ENCODE measurements around the gene RPL27A.

The RPL27A gene

DNA sequence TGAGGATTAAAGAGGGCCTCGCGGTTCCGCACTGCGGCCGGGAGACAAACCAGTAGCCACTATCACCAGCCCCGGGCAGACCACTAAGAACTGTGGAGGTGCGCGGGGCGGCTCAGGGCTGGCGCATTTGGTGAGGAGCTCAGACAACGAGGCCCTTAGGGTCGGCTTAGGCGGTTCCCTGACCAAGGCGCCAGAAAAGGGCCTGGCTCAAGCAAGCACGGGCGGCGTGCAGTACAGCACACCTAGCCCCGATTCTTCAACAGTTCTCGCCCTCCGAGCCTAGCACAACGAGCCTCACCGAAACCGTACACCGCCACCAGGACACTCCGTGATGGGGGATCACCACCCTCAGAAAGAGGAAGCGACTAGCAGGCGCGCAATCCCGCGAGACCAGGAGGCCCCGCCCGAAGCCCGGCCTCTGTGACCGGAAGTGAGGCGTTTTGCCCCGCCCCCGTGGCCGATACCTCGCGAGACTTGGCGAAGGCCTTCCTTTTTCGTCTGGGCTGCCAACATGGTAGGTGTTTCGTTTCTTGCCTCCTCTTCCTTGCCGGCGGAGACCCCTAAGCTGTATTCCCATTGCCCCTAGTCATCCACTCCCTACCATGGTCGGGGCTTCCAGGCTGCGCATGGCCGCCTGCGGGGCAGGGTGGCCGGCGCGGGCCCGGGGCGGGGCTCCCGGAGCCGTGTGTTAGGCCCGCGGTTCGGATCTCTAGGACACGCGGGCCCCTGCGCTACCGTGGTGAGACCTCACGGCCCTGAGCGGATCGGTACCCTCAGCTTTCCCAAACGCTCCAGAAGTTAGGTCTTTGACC is at the start of gene RPL27A, which contains the start of gene TRIM66:
RPL27A (plus strand) TSS at position 490 of the 812 bp plus-strand sequence; CDS start at position 512, 22 bp downstream.
TRIM66 (minus strand) TSS at position 363 of the 812 bp plus-strand sequence. CDS start 10,391 bp downstream, outside the sequence.
- H3K4me3 Mint-ChIP-seq, result peak within 1 kb of the TSS; percentile 92
- H3K27me3 Mint-ChIP-seq, result no peaks in the 10 kb centered on the region
- peak; percentile 98 for ATAC-seq
- H3K4me1 Mint-ChIP-seq, result peaks cover 45% of the 10 kb centered on the region
- H3K36me3 Mint-ChIP-seq, result peaks cover 62% of the 10 kb centered on the region
- peaks cover 4% of the 10 kb centered on the region for H3K9me3 Mint-ChIP-seq
- H3K27ac Mint-ChIP-seq, result peak within 1 kb of the TSS; percentile 99

- Mint-ChIP-seq H3K36me3 (peaks cover 56% of the 10 kb centered on the region), H3K4me3 (no peak overlapping the region), H3K4me1 (no peaks in the 10 kb centered on the region), H3K27me3 (no peaks in the 10 kb centered on the region), H3K27ac (no peak overlapping the region), H3K9me3 (peaks cover 11% of the 10 kb centered on the region)
- no peak for ATAC-seq
These were observed 48.1 kb upstream of the RPL27A start for GRCh38 chr11:8634498-8634897.

GRCh38 chr11:8636127-8636526 is 46.5 kb upstream of the RPL27A start:
- no peak for ATAC-seq
- Mint-ChIP-seq H3K4me1 (no peaks in the 10 kb centered on the region), H3K4me3 (no peak overlapping the region), H3K9me3 (peaks cover 11% of the 10 kb centered on the region), H3K36me3 (peaks cover 49% of the 10 kb centered on the region), H3K27ac (no peak overlapping the region), H3K27me3 (no peaks in the 10 kb centered on the region)

DNA sequence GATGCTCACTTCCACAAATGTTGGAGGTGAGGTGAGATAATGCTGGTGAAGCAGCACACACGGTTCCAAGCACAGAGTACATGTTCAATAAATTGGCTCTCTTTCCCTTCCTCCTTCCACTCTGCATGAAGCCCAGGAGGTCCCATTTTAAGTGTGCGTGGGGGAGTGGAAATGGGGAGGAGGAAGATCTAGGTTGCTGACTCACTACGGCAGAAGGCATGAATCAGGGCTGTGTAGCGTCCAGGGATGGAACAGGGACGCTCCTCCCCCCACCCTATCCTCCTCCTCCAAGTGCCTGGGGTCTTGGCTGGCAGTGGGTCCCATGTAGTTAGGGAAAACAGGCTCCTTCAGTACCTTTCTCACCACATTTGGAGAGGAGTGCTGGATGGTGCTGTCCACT is 44.3 kb upstream of the RPL27A start:
- H3K36me3 Mint-ChIP-seq, result peaks cover 52% of the 10 kb centered on the region

GRCh38 chr11:8639655-8640054 is 42.9 kb upstream of the RPL27A start:
- Mint-ChIP-seq H3K9me3 (peaks cover 11% of the 10 kb centered on the region), H3K27ac (no peak overlapping the region), H3K36me3 (peaks cover 52% of the 10 kb centered on the region), H3K4me3 (no peak overlapping the region), H3K27me3 (no peaks in the 10 kb centered on the region), H3K4me1 (no peaks in the 10 kb centered on the region)
- ATAC-seq, result no peak

More for the DNA sequence above, 44.3 kb upstream of the RPL27A start:
- Mint-ChIP-seq H3K4me3 (no peak overlapping the region), H3K4me1 (no peaks in the 10 kb centered on the region), H3K27me3 (no peaks in the 10 kb centered on the region), H3K27ac (no peak overlapping the region), H3K9me3 (peaks cover 11% of the 10 kb centered on the region)
- no peak for ATAC-seq

DNA sequence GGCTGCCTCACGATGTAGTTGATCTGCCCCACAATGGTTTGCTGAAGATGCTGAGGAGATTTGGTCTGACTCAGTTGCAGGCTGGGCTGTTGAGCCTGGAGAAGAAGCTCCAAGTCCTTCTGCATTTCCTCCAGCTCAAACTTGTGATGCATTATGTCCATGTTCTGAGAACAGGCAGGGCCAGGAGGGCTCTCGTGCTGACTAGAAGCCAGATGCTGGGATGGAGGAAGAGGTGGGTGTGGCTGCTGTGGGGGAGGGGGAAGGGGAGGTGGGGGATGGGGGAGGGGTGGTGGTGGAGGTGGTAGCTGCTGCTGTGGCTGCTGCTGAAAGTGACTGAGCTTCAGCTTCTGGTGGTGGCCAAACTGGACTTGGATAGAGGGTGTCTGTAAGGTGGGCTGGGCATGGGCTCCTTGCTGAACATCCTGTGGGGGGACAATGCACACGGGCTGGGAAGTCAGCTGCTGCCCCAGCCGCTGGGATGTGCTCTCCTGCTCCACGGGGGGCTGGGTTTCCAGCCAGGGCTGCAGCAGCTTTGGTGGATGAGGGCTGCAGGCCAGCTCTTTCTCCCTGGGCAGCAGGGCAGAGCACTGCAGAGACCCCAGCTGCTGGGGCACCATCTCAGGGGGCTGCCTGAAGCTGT is 42.2 kb upstream of the RPL27A start:
- Mint-ChIP-seq H3K27ac (no peak overlapping the region), H3K36me3 (peaks cover 50% of the 10 kb centered on the region), H3K9me3 (peaks cover 11% of the 10 kb centered on the region), H3K4me1 (no peaks in the 10 kb centered on the region), H3K4me3 (no peak overlapping the region), H3K27me3 (no peaks in the 10 kb centered on the region)
- ATAC-seq, result no peak

DNA sequence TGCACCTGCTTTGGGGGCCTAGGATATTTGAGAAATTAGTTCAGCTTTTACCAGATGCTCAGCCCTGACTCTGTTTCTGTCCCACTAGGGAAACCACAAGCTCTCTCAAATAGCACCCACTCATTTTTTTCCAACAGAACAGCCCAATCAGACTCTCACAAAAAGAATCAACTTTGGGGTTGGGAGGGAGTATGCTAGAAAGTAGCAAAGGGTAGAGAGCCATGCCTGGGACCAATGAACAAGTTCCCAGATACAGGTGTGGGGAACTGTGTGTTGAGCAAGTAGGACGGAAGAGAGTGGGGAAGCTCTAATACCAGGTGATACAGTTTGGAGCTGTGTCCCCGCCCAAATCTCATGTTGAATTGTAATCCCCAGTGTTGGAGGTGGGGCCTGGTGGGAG is 41.3 kb upstream of the RPL27A start:
- Mint-ChIP-seq H3K4me1 (no peaks in the 10 kb centered on the region), H3K9me3 (peaks cover 6% of the 10 kb centered on the region), H3K4me3 (no peak overlapping the region), H3K27ac (no peak overlapping the region), H3K27me3 (no peaks in the 10 kb centered on the region), H3K36me3 (peaks cover 40% of the 10 kb centered on the region)
- no peak for ATAC-seq

DNA sequence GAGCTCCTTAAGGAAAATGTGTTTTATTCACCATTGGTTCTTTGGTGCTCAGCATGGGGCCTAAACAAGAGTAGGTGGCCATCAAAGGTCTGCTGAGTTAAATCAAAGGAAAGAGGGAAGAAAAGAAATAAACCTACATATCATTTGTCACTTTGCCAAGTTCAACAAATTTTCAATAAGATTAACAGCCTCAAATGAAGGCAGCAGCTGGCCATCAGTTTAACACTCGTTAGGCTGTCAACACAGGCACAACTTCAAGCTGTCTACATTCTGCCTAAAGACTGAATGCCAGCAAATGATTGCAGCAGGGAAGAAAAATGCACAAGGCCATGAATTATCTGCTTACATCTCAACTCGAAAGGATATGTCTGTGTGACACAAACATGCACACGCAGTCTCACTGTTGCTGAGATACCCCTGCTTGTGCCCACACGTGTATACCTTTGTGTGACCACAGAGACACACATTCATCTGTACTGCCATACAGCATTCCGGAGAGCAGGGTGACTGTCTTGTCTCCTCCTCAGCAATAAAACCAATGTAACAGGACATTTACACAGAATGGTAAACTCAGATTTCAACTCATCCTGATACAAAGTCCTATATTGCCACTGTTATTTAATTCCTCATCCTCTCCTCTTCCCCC is 40.3 kb upstream of the RPL27A start:
- Mint-ChIP-seq H3K27ac (no peak overlapping the region), H3K9me3 (no peaks in the 10 kb centered on the region), H3K4me1 (no peaks in the 10 kb centered on the region), H3K27me3 (no peaks in the 10 kb centered on the region), H3K36me3 (peaks cover 31% of the 10 kb centered on the region), H3K4me3 (no peak overlapping the region)
- ATAC-seq, result no peak

DNA sequence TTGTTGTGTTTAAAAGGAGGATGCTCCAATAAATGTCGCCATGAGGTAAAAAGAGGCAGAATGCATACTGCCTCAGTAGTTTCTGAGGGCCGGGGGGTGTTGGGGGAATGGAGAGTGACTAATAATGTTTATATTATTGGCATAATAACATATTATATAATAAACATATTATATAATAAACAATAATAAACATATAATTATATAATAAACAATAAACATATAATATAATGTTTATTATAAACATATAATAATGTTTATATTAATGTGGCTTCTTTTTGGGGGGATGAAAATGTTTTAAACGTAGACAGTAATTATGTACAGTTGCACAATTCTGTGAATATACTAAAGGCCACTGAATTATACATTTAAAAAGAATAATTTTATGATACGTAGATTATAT is 35.7 kb upstream of the RPL27A start:
- no peak overlapping the region for H3K4me3 Mint-ChIP-seq
- H3K4me1 Mint-ChIP-seq, result no peaks in the 10 kb centered on the region
- peaks cover 26% of the 10 kb centered on the region for H3K36me3 Mint-ChIP-seq
- H3K9me3 Mint-ChIP-seq, result no peaks in the 10 kb centered on the region
- ATAC-seq, result no peak
- no peaks in the 10 kb centered on the region for H3K27me3 Mint-ChIP-seq
- H3K27ac Mint-ChIP-seq, result no peak overlapping the region

DNA sequence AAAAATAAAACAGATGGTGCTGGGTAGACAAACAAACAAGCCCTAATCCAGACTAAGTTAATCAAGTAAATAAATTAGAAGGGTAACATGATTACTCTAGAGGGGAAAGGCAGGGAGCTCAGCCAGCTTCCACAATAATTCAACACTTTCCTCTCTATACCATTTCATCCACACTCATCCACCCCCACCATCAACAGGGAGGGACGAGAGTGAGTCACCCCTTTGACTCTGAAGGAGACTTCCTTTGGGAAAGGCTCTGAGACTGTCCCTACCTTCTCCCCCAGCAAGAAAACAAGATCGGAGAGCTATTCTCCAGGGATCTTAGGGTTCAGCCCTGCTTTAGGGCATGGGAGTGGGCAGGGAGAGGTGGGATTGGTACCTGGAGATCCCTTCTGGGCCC is 33.2 kb upstream of the RPL27A start:
- H3K27me3 Mint-ChIP-seq, result no peaks in the 10 kb centered on the region
- no peak overlapping the region for H3K4me3 Mint-ChIP-seq
- peaks cover 30% of the 10 kb centered on the region for H3K36me3 Mint-ChIP-seq
- H3K9me3 Mint-ChIP-seq, result no peaks in the 10 kb centered on the region
- no peak overlapping the region for H3K27ac Mint-ChIP-seq
- H3K4me1 Mint-ChIP-seq, result no peaks in the 10 kb centered on the region
- ATAC-seq, result no peak

DNA sequence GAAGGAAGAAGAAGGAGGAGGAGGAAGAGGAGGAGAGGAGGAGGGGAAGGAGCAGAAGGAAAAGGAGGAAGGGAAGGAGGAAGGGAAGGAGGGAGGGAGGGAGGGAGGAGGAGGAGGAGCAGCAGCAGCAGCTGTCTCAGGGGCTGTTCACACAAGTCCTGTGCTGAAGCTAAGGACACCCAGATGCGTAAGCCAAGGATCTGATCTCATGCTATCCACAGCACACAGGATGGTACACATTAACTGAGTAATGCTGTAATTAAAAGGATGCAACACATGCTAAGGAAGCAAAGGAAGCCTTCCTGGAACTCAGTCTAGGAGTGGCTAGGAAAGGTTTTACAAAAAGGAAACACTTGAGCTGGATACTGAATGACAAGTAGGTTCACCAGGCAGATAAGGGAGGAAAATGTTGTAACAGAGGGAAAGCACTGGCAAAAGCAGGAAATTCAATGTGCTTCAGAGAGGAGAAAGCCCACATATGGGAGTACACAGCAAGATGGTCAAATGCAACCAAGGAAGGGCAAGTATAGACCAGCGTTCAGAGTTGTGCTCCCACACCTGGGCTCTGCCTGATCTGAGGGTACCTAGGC is 32.1 kb upstream of the RPL27A start:
- ATAC-seq, result no peak
- no peak overlapping the region for H3K27ac Mint-ChIP-seq
- peaks cover 30% of the 10 kb centered on the region for H3K36me3 Mint-ChIP-seq
- no peaks in the 10 kb centered on the region for H3K27me3 Mint-ChIP-seq
- H3K4me1 Mint-ChIP-seq, result no peaks in the 10 kb centered on the region
- H3K4me3 Mint-ChIP-seq, result no peak overlapping the region
- no peaks in the 10 kb centered on the region for H3K9me3 Mint-ChIP-seq

GRCh38 chr11:8652140-8652539 is 30.5 kb upstream of the RPL27A start:
- Mint-ChIP-seq H3K36me3 (peaks cover 30% of the 10 kb centered on the region), H3K4me3 (no peak overlapping the region), H3K9me3 (no peaks in the 10 kb centered on the region), H3K27me3 (no peaks in the 10 kb centered on the region), H3K27ac (no peak overlapping the region), H3K4me1 (no peaks in the 10 kb centered on the region)
- ATAC-seq, result no peak

DNA sequence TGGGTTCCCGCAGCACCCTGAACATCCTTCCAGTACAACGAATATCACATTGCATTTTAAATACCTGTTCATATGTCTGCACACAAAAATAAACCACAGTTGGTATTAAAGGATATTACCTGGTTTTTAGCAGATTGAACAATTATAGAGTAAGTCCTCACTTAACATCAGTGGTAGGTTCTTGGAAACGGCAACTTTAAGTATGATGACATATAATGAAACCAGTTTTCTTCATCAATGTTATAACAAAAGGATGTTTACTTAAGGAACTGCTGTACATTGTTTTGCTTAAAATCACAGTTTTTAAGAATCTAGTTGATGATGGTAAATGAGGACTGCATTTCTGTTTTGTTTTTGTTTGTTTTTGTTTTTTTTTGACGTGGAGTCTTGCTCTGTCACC is 28.1 kb upstream of the RPL27A start:
- H3K27me3 Mint-ChIP-seq, result no peaks in the 10 kb centered on the region
- no peak overlapping the region for H3K4me3 Mint-ChIP-seq
- no peaks in the 10 kb centered on the region for H3K9me3 Mint-ChIP-seq
- no peak for ATAC-seq
- no peaks in the 10 kb centered on the region for H3K4me1 Mint-ChIP-seq
- H3K27ac Mint-ChIP-seq, result no peak overlapping the region
- H3K36me3 Mint-ChIP-seq, result peaks cover 24% of the 10 kb centered on the region

GRCh38 chr11:8656291-8656690 is 26.3 kb upstream of the RPL27A start:
- H3K27me3 Mint-ChIP-seq, result no peaks in the 10 kb centered on the region
- H3K9me3 Mint-ChIP-seq, result no peaks in the 10 kb centered on the region
- peaks cover 15% of the 10 kb centered on the region for H3K36me3 Mint-ChIP-seq
- no peaks in the 10 kb centered on the region for H3K4me1 Mint-ChIP-seq
- no peak for ATAC-seq
- H3K27ac Mint-ChIP-seq, result no peak overlapping the region
- H3K4me3 Mint-ChIP-seq, result no peak overlapping the region

DNA sequence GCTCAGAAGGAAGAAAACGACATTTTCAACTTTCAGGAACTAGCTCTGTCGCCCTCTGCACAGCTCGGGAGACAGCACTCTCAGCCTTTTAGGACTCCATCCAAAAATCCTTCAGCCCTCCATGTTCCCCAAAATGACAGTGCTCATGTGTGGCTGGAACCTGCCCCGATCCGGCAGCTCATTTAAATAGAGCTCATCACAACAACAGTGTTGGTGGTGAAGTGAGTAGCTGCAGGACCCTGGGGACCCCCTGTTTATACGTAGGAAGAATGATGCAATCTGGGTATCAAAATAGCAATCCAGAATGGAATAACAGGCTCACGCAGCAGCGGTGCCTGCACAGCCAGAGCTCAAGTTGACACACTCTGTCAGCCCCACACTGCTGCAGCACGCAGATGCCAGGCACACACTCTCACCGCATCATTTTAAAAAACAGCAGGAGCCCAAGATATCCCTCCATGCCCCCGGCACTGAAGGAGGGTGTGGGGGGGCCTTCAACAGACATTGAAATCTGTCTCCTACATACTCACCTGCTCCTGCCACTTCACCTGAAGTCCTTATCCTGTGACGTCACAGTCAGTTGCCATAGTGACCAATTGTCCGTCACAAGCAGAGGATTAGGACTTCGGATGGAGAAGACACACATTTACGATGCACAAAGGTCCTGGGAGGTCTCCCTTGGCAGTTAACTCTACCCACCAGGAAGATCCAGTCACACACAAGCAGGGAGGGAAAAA is 24.1 kb upstream of the RPL27A start:
- Mint-ChIP-seq H3K27me3 (no peaks in the 10 kb centered on the region), H3K36me3 (peaks cover 17% of the 10 kb centered on the region), H3K27ac (no peak overlapping the region), H3K4me1 (no peaks in the 10 kb centered on the region), H3K4me3 (no peak overlapping the region), H3K9me3 (no peaks in the 10 kb centered on the region)
- ATAC-seq, result no peak

Measured in stimulated activated memory B cell treated with anti-CD40 and anti-IgM and Interleukin-4, amounts not matched to agents 10 μg/mL and 1 μg/mL and 100 μg/mL, for 72 hours (primary cell).